H1 (cell line): ENCODE data around the gene NSD2.

Experiments used
- CTBP2 ChIP-seq: IDR thresholded peaks from 2 replicates; pipeline ENCODE4 v1.7.0; 2011; ENCODE audit warnings: borderline replicate concordance, mild to moderate bottlenecking, moderate library complexity, mixed read lengths, low read length; ENCODE audit not compliant: insufficient read depth, insufficient read length
- CTCF ChIP-seq, 3 experiments: IDR thresholded peaks; 1 replicate in 2 of 3; 2 replicates in 1 of 3; pipeline versions ENCODE4 v1.5.1 to v1.6.1; 2011; ENCODE audit warnings: low read length in 3 of 3, mild to moderate bottlenecking in 3 of 3, inconsistent platforms in 2 of 3, low read depth in 1 of 3, moderate library complexity in 1 of 3; ENCODE audit not compliant: insufficient read depth in 1 of 3; ENCODE audit errors: control extremely low read depth in 1 of 3
- EGR1 ChIP-seq: IDR thresholded peaks from 2 replicates; pipeline ENCODE4 v1.6.1; 2011; ENCODE audit warnings: low read depth, low read length, borderline replicate concordance
- EP300 ChIP-seq, 2 experiments: IDR thresholded peaks; 1 replicate in 1 of 2; 2 replicates in 1 of 2; pipeline ENCODE4 v1.6.1; 2011 to 2012; ENCODE audit warnings: low read depth in 2 of 2, low read length in 2 of 2, mild to moderate bottlenecking in 2 of 2, borderline replicate concordance in 1 of 2, inconsistent platforms in 1 of 2, moderate library complexity in 1 of 2
- JUN ChIP-seq: IDR thresholded peaks from 2 replicates; pipeline ENCODE4 v1.6.1; 2011; ENCODE audit warnings: low read depth, mild to moderate bottlenecking, improper control_type of control experiment, low read length
- JUND ChIP-seq: IDR thresholded peaks from 2 replicates; pipeline ENCODE4 v1.6.1; 2011; ENCODE audit warnings: mild to moderate bottlenecking, improper control_type of control experiment, low read length
- MAFK ChIP-seq: IDR thresholded peaks from 2 replicates; pipeline ENCODE4 v1.6.1; 2012; ENCODE audit warnings: low read depth, mild to moderate bottlenecking, improper control_type of control experiment, low read length
- POLR2AphosphoS5 ChIP-seq: IDR thresholded peaks from 2 replicates; pipeline ENCODE4 v1.6.1; 2011; ENCODE audit warnings: low read depth, low read length
- RFX5 ChIP-seq: IDR thresholded peaks from 2 replicates; pipeline ENCODE4 v1.6.1; 2011; ENCODE audit warnings: low read depth, low read length, improper control_type of control experiment, borderline replicate concordance
- RNF2 ChIP-seq: fragments of 200-900, 300-1000 bp; sonication (generic); IDR thresholded peaks from 2 replicates; pipeline ENCODE4 v1.7.1; 2016; ENCODE audit warnings: borderline replicate concordance, low read depth, mild to moderate bottlenecking, antibody characterized with exemption, low read length; ENCODE audit not compliant: poor library complexity, severe bottlenecking; ENCODE audit errors: missing control alignments
- SAP30 ChIP-seq: fragments of 300-600 bp; sonication (generic); IDR thresholded peaks from 2 replicates; pipeline ENCODE4 v1.7.1; 2012; ENCODE audit warnings: low read length, moderate library complexity, mild to moderate bottlenecking, inconsistent platforms; ENCODE audit not compliant: insufficient read depth, insufficient replicate concordance
- TAF1 ChIP-seq: IDR thresholded peaks from 2 replicates; pipeline ENCODE4 v1.6.1; 2011; ENCODE audit warnings: mild to moderate bottlenecking, low read depth, low read length
- USF2 ChIP-seq: IDR thresholded peaks from 2 replicates; pipeline ENCODE4 v1.6.1; 2011; ENCODE audit warnings: low read length, improper control_type of control experiment

GRCh38 chr4:1950369-1950768, 79.2 kb downstream of the NSD2 start:
- TF ChIP-seq CTCF (IDR thresholded peaks at IDR 0.05; ENCODE audit: control extremely low read depth in 1 of 3, insufficient read depth in 1 of 3, low read depth in 1 of 3, low read length in 3 of 3) = no peak
- no peak for TF ChIP-seq SAP30
- TF ChIP-seq POLR2AphosphoS5 = no peak
- no peak for TF ChIP-seq JUN
- TF ChIP-seq USF2 = no peak
- no peak for TF ChIP-seq RFX5
- no peak for TF ChIP-seq RNF2
- TF ChIP-seq MAFK = no peak
- TF ChIP-seq CTBP2 = no peak
- no peak for TF ChIP-seq JUND
- TF ChIP-seq TAF1 = no peak
- no peak for TF ChIP-seq EP300 (IDR thresholded peaks at IDR 0.05; ENCODE audit: borderline replicate concordance in 1 of 2, low read depth in 2 of 2, low read length in 2 of 2)
- no peak for TF ChIP-seq EGR1
